ENCODE measurements around the gene H19. TPM values are rescaled to one million over a fixed set of nuclear protein-coding genes. Genes with fewer than 3 reads are reported as not detected.

Gene H19
- total RNA-seq, 1 experiment from 2014 or later = 0.38 TPM

DNA sequence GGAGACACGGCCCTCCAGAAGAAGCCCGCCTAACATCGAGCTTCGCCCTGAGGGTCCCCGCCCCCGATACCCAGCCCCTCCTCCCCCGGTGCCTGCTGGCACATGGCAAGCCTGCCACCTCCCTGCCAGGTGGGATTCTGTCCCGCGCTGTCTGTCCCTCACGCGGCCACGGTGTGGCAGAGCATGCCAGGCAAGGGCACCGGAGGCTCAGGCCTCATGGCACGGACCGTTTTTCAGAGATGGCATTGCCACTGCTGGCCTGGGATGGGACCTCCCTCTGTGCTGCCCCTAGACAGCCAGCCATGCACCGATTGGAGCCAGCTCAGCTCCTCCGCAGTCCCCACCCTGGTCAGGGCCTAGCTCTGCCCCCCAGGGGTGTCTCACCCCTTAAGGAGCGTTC, 31.1 kb downstream of the H19 start:
- intact Hi-C loops (cut with micrococcal nuclease; ENCODE audit: unreplicated experiment) = no loop called here
- H3K27ac Mint-ChIP-seq (ENCODE audit: unreplicated experiment) = no peak overlapping the region
- H3K36me3 Mint-ChIP-seq (ENCODE audit: insufficient read depth, unreplicated experiment) = no peaks in the 10 kb centered on the region
- CTCF ChIA-PET = no interaction called here
- TF ChIP-seq, protein P1, sequence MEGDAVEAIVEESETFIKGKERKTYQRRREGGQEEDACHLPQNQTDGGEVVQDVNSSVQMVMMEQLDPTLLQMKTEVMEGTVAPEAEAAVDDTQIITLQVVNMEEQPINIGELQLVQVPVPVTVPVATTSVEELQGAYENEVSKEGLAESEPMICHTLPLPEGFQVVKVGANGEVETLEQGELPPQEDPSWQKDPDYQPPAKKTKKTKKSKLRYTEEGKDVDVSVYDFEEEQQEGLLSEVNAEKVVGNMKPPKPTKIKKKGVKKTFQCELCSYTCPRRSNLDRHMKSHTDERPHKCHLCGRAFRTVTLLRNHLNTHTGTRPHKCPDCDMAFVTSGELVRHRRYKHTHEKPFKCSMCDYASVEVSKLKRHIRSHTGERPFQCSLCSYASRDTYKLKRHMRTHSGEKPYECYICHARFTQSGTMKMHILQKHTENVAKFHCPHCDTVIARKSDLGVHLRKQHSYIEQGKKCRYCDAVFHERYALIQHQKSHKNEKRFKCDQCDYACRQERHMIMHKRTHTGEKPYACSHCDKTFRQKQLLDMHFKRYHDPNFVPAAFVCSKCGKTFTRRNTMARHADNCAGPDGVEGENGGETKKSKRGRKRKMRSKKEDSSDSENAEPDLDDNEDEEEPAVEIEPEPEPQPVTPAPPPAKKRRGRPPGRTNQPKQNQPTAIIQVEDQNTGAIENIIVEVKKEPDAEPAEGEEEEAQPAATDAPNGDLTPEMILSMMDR (IDR thresholded peaks at IDR 0.05; ENCODE audit: unreplicated experiment) = no peak
- H3K9me3 Mint-ChIP-seq (ENCODE audit: low read depth, unreplicated experiment) = no peaks in the 10 kb centered on the region
- H3K4me3 Mint-ChIP-seq (ENCODE audit: low read depth, unreplicated experiment) = no peak overlapping the region
- H3K4me1 Mint-ChIP-seq (ENCODE audit: low read depth, unreplicated experiment) = no peaks in the 10 kb centered on the region
- DNase-seq = no peak
- BruUV-seq (replicated peaks) = no TSS peak
- no peaks in the 10 kb centered on the region for H3K27me3 Mint-ChIP-seq (ENCODE audit: unreplicated experiment)

- no TSS peak for BruUV-seq (replicated peaks)
- no peaks in the 10 kb centered on the region for H3K9me3 Mint-ChIP-seq (ENCODE audit: low read depth, unreplicated experiment)
- no peak overlapping the region for H3K27ac Mint-ChIP-seq (ENCODE audit: unreplicated experiment)
- H3K4me1 Mint-ChIP-seq (ENCODE audit: low read depth, unreplicated experiment) = no peaks in the 10 kb centered on the region
- no peak for DNase-seq
- H3K27me3 Mint-ChIP-seq (ENCODE audit: unreplicated experiment) = no peaks in the 10 kb centered on the region
- CTCF ChIA-PET = interaction anchor here (0.6 kb wide), 1 partner anchor 24 kb away, joined by 3 read pairs; no protein-coding TSS in a partner anchor
- intact Hi-C loops (cut with micrococcal nuclease; ENCODE audit: unreplicated experiment) = no loop called here
- no peaks in the 10 kb centered on the region for H3K36me3 Mint-ChIP-seq (ENCODE audit: insufficient read depth, unreplicated experiment)
- H3K4me3 Mint-ChIP-seq (ENCODE audit: low read depth, unreplicated experiment) = no peak overlapping the region
- TF ChIP-seq, protein P1 (IDR thresholded peaks at IDR 0.05; ENCODE audit: unreplicated experiment) = no peak
Measured at GRCh38 chr11:1964955-1965354, 32.7 kb downstream of the H19 start.

DNA sequence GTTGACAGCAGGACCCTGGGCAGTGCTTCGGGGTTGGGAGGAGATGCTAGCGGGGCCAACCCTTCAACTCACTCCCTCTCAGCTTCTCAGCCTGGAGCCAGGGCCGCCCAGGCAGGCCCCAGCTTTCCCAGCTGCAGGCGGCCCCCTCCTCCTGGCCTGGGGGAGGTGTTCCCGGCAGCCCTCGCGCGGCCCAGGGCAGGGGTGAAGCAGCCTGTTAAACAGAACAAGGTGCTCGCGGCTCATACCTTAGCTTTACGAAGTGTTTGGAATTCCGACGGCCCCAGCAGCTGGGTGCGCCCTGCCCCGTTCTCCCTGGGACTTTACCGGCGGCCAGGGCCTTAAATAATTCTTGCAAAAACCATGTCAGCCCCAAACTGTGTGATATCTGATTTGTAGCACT, 33.3 kb downstream of the H19 start:
- H3K36me3 Mint-ChIP-seq (ENCODE audit: insufficient read depth, unreplicated experiment) = no peaks in the 10 kb centered on the region
- CTCF ChIA-PET = no interaction called here

GRCh38 chr11:1963864-1964263, 33.8 kb downstream of the H19 start:
- intact Hi-C loops (cut with micrococcal nuclease; ENCODE audit: unreplicated experiment) = no loop called here
- no peaks in the 10 kb centered on the region for H3K27me3 Mint-ChIP-seq (ENCODE audit: unreplicated experiment)
- no peaks in the 10 kb centered on the region for H3K36me3 Mint-ChIP-seq (ENCODE audit: insufficient read depth, unreplicated experiment)
- CTCF ChIA-PET = no interaction called here
- H3K27ac Mint-ChIP-seq (ENCODE audit: unreplicated experiment) = no peak overlapping the region
- no peak for DNase-seq
- no peaks in the 10 kb centered on the region for H3K9me3 Mint-ChIP-seq (ENCODE audit: low read depth, unreplicated experiment)
- no peak overlapping the region for H3K4me3 Mint-ChIP-seq (ENCODE audit: low read depth, unreplicated experiment)
- no peaks in the 10 kb centered on the region for H3K4me1 Mint-ChIP-seq (ENCODE audit: low read depth, unreplicated experiment)
- BruUV-seq (replicated peaks) = no TSS peak
- TF ChIP-seq, protein P1 (IDR thresholded peaks at IDR 0.05; ENCODE audit: unreplicated experiment) = no peak

More for the DNA sequence above, 33.3 kb downstream of the H19 start:
- intact Hi-C loops (cut with micrococcal nuclease; ENCODE audit: unreplicated experiment) = no loop called here
- Mint-ChIP-seq H3K4me1 (ENCODE audit: low read depth, unreplicated experiment) (no peaks in the 10 kb centered on the region), H3K9me3 (ENCODE audit: low read depth, unreplicated experiment) (no peaks in the 10 kb centered on the region), H3K27ac (ENCODE audit: unreplicated experiment) (no peak overlapping the region), H3K27me3 (ENCODE audit: unreplicated experiment) (no peaks in the 10 kb centered on the region), H3K4me3 (ENCODE audit: low read depth, unreplicated experiment) (no peak overlapping the region)
- TF ChIP-seq, protein P1 (IDR thresholded peaks at IDR 0.05; ENCODE audit: unreplicated experiment) = no peak
- no TSS peak for BruUV-seq (replicated peaks)
- no peak for DNase-seq
